GM19023 (cell line): ENCODE measurements around the gene MLF2.
A peak's percentile ranks its signal among the peaks of the same experiment; 100 is the strongest.

Experiments used
- ATAC-seq: cut with Tn5 transposase; IDR thresholded peaks from one replicate; pipeline ENCODE4 v1.9.1; 2021; ENCODE audit warnings: mild to moderate bottlenecking, moderate library complexity; ENCODE audit not compliant: unreplicated experiment

MLF2 gene, protein sequence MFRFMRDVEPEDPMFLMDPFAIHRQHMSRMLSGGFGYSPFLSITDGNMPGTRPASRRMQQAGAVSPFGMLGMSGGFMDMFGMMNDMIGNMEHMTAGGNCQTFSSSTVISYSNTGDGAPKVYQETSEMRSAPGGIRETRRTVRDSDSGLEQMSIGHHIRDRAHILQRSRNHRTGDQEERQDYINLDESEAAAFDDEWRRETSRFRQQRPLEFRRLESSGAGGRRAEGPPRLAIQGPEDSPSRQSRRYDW

DNA sequence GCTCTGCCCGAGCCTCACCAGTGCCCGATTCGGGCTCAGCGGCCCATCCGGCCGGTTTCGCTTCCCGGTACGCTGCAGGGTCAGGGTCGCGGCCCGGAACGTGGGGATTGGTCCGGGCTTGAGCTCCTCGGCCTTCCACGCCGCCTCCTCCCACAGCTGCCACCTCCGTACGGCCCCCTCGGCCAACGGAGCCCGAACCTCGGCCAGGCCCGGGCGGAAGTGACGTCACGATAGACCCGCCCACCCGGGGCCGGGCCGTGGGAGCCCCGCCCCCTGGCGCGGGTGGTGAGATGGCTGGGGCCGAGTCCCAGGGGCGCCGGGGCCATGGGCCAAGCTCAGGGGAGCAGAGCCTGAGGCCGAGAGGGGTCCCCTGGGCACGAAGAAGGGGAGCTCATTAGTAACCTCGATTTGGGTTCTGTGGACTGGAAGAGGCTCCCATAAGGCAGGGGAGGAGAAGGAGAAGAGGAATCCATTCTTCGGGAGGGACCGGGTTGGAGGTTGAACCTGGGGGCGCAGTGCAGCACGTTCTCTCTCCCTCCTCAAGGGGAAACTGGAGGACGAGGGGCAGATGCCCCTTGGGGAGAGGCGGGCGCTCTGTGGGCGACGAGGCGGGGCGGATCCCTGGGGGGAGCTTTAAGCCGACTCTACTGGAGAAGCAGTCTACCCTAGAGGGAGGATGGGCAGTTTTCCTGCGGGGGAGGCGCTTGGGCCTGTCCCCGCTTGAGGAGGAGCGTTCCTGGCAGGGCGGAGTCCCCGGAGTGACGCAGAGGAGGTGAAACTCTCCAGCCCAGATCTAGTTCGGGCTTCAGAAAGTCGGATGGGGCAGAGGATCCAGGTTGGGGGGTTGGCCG, at the start of gene MLF2:
TSS of gene MLF2 (minus strand) at position 221 of the 851 bp plus-strand sequence. CDS start 807 bp downstream, outside the sequence.
- ATAC-seq = peak; percentile 90

DNA sequence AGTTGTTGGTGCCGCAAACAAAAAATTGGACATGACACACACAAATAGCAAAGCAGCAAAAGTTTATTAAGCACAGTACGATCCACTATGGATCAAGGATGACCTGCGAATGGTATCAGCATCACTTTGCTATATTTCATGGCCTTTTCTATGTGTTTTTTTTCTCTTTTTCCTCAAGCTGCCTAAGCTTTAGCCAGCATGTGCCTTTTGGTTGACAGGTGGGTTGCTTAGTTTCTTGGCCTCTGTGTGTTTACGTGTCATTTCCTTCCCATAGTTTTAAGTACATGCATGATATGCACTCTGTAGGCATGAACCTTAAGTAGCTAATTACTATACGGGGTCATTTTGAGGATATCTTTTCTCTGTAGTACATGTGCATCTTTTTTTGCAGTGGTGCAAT, 46.2 kb upstream of the MLF2 start:
- no peak for ATAC-seq

DNA sequence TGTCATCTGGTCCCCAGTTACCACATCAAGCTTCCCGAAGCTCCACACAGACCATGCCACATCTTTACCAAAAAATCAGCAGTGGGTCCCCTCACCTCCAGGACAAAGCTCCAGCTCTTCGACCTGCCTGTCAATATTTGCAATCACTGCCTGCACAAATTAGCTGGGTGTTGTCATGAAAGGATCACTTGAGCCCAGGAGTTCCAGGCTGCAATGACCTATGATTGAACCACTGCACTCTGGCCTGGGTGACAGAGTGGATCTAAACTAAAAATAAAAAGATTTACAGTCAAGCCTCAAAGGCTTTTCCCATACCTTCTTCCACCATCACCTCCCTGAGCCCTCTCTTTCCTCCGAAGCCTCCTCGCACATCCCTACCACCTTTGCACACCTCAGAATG, 43.6 kb upstream of the MLF2 start:
- ATAC-seq = no peak

DNA sequence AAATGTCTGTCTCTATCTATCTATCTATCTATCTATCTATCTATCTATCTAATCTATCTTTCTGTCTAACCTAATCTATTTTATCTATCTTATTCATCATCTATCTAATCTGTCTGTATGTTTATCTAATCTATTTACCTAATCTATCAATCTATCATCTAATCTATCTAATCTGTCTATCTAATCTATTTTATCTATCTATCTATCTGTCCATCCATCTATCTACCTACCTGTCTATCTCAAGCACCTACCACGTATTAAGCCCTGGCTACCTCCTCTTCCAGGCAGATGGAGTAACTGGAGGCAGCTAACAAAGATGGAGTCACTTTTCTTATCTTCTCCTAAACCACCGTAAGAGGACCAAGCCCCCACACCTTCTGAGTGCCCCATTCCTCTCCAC, 42.1 kb upstream of the MLF2 start:
- ATAC-seq = no peak

DNA sequence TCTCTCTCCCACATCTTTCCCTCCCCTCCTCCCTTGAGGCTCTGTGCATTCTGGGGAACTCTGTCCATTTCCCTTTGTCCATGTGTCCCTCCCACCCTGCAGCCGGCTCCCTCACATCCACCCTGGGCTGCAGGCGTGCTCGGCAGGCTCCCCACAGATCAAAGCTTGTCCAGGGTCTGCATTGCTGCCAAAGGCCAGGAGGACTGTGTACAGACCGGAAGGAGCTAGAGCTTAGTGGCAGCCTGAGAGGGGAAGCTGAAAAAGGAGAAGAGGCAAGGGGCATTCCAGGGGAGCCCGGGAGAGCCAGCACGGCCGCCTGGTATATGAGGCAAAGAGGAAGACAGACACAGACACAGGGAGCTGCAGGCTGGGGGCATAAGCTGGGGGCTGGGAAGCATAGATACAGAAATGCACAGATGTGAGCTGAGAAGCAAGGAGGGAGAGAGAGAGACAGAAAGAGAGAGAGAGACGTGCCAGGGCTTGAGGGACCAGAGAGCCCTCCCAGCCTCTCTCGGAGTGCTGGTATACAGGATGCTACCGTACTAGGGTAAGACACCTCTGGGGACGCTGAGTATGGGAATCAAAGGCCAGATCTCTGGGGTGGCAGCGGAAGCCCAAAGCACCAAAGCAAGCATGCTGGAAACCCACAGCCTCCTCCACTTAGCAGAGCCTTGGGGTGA, 39.7 kb upstream of the MLF2 start:
- ATAC-seq = no peak

DNA sequence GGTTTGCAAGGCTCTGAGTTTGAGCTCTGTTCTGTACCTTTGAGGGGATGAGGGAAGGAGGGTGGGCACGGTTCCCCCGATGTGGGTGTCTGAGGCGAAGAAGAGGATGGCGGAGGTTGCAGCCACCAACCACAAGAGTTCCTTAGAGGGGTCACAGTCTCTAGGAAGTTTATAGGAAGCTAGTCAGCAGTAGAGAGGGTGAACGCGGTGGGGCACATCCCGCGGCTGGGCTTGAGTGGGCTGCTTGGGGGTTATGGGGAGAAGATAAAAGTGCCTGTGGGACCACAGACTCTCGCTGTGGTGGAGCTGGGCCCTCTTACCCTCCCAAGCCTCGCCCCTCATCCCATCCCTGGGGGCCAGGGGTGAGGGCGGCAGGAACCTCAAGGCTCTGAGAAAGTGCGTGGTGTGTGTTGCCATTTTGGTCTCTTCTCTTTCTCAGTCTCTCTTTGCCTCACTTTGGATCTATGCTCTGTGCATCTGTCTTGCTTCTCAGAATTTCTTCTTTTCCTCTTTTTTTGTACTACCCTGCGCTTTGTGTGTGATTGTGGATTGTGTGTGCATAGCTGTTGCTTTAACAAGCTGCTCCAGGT, 39.1 kb upstream of the MLF2 start:
- no peak for ATAC-seq

DNA sequence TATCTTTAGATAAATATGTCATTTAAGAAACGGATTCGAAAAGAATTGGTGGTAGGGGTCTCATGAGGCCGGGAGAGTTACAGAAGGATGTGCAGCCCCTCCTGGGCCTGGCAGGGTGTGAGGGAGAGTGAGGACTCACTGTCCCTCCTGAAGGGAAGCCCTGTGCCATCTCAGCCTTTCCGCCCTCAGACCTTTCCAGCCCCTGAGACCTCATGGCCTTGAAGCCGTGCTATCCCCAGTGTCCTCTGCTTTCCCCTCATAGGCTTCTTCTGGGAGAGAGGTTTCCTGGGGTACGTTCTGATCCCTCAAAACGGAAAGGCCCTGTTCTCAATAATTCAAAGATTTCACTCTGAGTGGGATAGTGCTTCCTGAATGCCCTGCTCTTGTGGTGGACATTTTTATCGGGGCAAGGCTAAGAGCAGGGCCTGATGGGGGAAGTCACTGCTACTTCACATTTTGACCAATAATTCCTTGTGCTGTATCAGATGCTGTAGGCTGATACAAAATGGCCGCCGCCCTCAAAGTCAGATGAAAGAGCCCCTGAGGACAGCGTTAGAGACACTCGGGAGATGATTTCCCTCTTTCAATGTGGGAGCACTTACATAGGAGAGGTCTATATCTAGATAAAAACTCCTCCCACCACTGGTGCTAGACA, 37.7 kb upstream of the MLF2 start:
- ATAC-seq = no peak

DNA sequence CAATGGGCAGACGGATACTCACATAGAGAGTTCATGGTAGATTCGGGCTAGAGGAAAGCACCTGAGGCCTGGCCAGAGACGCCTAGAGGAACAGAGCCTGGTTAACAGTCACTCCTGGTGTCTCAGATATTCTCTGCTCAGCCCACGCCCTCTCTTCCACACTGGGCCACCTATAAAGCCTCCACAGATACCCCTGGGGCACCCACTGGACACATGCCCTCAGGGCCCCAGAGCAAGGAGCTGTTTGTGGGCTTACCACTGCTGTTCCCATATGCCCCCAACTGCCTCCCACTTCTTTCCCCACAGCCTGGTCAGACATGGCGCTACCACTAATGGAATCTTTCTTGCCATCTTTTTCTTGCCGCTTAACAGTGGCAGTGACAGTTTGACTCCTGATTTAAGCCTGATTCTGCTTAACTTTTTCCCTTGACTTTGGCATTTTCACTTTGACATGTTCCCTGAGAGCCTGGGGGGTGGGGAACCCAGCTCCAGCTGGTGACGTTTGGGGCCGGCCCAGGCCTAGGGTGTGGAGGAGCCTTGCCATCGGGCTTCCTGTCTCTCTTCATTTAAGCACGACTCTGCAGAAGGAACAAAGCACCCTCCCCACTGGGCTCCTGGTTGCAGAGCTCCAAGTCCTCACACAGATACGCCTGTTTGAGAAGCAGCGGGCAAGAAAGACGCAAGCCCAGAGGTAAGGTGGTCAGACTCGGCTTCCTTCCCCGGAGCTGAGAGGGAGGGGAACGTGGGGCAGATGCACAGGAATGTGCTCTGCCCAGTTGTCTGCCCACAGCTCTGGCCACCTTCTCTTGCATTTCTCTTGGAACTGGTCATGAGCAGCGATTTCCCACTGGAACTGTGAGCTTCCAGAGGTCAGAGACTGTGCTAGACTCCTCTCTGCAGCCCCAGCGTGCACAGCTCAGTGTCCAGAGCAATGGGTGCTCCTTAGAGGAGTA, 36.3 kb upstream of the MLF2 start, which contains the start of gene CD4:
TSS of gene CD4 (plus strand) at position 557 of the 953 bp plus-strand sequence. CDS start 10,611 bp downstream, outside the sequence.
- ATAC-seq = no peak

DNA sequence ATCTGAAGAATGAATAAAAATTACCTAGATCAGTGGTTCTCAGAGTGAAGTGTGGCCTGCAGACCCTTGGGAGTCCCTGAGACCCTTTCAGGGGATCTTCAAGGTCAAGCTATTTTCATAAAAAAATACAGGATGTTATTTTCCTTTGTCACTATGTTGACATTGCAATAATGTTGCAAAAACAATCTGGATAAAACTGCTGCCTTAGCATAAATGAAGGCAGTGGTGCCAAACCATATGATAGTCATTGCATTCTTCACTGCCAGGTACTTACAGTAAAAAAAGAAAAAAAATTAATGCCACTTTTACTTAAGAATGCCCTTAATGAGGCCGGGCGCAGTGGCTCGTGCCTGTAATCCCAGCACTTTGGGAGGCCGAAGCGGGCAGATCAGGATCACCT, 34.4 kb upstream of the MLF2 start:
- no peak for ATAC-seq

DNA sequence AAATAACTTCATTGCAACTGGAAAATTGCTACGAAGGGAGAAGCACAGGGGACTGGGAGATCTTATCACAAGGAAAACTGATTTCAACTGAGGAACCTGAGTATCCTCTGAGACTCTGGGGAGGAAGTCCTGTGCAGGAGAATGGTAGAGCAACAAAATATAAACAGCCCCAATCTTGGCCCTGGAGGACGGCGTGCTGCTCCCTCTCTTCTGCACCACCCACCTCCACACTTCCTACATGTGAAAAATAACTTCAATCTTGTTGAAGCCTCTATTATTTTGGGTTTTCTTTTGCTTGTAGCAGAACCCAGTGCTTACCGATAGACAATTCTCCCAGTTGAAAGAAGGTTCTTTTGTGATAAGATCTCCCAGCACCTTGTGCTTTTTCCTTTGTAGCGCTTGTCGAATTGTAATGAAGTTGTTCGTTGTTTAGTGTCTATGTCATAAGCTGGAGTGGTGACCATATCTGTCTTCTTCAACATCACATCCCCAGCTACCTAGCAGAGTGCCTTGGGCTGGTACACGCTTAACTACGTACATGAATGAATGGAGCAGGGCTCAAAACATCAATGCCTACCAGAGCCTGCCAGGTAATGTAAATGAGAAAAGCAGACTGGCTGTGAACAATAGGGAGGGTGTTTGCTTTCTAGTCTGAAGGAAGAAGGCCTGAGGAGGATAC, 33.6 kb upstream of the MLF2 start:
- ATAC-seq = no peak

DNA sequence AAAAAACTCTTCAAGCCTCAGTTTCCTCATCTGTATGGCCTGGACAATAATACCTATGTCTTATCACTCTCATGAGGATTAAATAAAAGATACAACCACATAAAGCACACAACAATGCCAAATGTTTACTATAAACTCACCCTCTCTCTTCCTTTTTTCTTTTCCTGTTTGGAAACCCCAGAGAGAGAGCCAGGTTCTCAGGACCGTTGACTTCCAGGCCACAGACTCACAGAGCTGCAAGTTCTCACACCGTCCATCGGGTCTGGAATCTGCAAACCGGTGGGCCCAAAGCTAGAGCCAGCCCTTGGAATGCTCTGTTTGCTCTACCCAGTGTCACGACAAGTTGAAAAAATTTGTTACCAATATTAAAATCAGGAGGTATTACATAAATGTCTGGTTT, 31.8 kb upstream of the MLF2 start:
- ATAC-seq = no peak

DNA sequence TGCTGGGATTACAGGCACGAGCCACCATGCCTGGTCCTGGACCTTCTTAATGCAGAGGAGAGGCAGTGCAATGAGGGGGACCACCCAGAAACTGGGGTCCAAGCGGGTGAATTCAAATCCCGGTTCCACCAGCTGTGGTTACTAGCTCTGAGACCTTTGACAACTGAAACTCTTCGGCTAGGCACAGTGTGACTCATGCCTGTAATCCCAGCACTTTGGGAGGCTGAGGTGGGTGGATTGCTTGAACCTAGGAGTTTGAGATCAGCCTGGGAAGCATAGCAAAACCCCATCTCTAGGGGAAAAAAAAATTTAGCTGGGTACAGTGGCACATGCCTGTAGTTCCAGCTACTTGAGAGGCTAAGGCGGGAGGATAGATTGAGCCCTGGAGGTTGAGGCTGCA, 31.4 kb upstream of the MLF2 start:
- no peak for ATAC-seq

DNA sequence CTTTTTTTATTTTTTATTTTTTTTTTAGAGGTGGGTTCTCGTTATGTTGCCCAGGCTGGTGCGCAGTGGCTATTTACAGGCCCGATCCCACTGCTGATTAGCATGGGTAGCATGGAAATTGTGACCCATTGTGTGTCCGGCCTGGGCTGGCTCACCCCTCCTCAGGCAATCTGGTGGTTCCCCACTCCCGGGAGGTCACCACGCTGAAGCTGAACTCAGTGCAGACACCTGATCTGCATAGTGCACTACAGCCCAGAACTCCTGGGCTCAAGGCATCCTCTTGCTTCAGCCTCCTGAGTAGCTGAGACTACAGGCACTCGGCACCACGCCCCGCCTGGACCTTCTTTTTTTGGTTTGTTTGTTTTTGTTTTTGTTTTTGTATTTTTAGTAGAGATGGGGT, 30.9 kb upstream of the MLF2 start:
- ATAC-seq = no peak

DNA sequence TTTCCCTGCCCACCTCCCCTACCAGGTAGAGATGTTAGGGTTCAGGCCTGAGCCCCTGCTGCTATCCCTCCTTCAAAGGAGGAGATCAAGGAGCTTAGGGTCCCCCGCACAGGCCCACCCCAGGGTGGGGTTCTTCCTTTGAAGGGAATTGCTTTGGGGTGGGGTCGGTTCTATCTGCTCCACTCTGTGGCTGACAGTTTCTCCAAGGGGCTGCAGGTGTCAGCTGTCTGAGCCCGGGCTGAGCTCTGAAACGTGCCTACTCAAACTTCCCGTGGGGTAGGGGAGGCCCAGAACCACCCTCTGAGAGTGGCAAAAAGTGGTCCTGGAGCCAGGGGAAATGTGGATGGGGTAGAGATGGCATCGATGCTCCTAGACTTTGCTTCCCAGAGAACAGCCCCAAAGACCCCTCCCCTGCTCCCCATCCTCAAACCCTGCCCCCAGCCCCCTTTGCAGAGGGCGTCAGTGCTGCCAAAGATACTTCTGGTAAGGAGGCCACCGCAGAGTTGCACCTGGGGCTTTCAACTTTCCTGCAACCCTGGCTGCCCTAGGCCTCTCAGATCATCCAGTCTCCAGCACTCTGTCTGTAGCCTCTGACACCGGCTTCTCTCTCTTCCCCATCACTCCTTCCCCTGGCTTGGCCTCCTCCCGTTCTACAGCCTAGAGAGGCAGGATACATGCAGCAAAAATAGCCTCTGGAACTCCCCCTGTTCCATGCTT, 30.1 kb upstream of the MLF2 start:
- ATAC-seq = no peak

DNA sequence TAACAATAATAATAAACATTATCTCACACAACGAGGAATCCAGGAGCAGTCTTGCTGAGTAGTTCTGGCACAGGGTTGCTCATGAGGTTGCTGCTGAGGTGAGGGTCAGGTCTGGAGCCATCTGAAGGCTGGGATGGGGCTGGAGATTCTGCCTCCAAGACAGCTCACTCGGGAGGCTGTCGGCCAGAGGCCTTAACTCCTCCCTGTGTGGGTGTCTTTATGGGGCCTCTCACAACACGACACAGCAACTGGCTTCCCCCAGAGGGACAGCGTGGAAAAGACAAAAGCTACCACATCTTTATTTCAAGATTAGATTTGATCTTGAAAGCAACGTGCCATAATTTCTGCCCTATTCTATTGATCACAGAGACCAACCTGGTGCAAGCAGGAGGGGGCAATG, 29.2 kb upstream of the MLF2 start:
- no peak for ATAC-seq

DNA sequence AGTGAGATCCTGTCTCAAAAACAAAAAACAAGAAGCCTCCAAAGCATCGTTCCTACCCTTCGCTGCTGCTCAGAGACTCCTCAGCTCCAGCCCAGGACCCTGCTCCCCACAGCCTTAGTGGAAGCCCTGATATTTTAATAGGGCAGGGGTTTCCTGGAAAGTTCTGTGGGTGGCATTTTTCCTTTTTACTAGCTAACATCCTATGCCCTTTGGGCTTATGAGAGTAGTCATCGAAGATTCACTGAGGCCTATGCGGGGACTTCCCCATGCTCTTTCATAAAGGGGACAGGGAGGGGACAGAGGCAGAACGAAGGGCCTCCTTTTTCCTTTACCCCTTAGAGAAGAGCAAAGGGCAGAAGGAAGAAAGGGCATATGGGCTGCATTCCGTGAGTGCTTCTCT, 27.6 kb upstream of the MLF2 start:
- no peak for ATAC-seq

DNA sequence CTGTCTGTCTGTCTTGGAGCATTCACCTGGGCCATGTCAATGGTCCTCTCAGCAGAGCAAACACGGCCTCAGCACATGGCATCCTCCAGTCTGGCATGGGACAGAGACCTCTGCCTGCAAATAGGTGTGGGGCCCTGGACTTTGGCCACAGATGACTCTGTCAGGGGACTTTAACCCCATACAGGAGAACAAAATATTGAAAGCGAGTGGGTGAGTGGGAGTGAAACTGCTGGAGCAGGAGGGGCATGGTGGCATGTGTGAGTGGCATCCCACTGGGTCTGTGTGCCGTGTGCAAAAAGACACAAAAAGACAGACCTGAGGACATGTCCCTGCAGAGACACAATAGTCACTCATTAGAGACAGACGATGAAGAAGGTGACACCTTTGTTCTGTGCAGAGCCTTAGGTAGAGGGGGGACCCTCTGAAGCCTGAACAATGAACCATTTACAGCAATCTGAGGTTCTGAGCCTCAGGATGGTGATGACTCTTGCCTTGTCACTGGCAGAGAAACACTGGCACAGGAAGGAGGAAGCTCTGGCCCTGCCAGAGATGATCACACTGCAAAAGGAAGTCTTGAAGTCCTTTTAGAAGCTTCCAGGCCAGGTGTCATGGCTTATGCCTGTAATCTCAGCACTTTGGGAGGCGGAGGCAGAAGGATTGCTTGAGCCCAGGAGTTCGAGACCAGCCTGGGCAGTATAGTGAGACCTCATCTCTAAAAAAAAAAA, 26.9 kb upstream of the MLF2 start:
- ATAC-seq = no peak
